Glutamatergic neuron (in vitro differentiated cells): Measurements from ENCODE around the gene HERC5. TPM values are rescaled to one million over a fixed set of nuclear protein-coding genes. Genes with fewer than 3 reads are reported as not detected.

ENCODE experiments used
- DNase-seq: peaks from one replicate; pipeline ENCODE4 v3.0.0; 2022
- H3K27ac Mint-ChIP-seq: one replicate; pipeline ENCODE4 v1.8.0; 2020; ENCODE audit warnings: mild to moderate bottlenecking, mixed read lengths, inconsistent platforms; ENCODE audit not compliant: unreplicated experiment
- H3K27me3 Mint-ChIP-seq: one replicate; pipeline ENCODE4 v1.8.0; 2020; ENCODE audit warnings: mild to moderate bottlenecking, moderate library complexity, mixed read lengths, inconsistent platforms; ENCODE audit not compliant: unreplicated experiment
- H3K36me3 Mint-ChIP-seq: one replicate; pipeline ENCODE4 v1.8.0; 2020; ENCODE audit warnings: mild to moderate bottlenecking, mixed read lengths, inconsistent platforms; ENCODE audit not compliant: unreplicated experiment
- H3K4me1 Mint-ChIP-seq: one replicate; pipeline ENCODE4 v1.8.0; 2020; ENCODE audit warnings: mild to moderate bottlenecking, low read depth, mixed read lengths, inconsistent platforms; ENCODE audit not compliant: unreplicated experiment
- H3K4me3 Mint-ChIP-seq: one replicate; pipeline ENCODE4 v1.8.0; 2020; ENCODE audit warnings: mild to moderate bottlenecking, mixed read lengths, inconsistent platforms; ENCODE audit not compliant: unreplicated experiment
- H3K9me3 Mint-ChIP-seq: one replicate; pipeline ENCODE4 v1.8.0; 2020; ENCODE audit warnings: mild to moderate bottlenecking, moderate library complexity, mixed read lengths, inconsistent platforms; ENCODE audit not compliant: unreplicated experiment
- total RNA-seq: library from RNA; stranded (reverse); fragmentation: NEBNext Ultra II Directional; extraction: Animal tissue kit (Norgen Biotek cat#: 25700); gene quantifications from one replicate; pipeline ENCODE4 v1.2.1, GENCODE V29; 2021; ENCODE audit not compliant: unreplicated experiment
- TF ChIP-seq, protein P1 (sequence below): fragments of 200-600 bp; sonication (generic); IDR thresholded peaks from one replicate; pipeline ENCODE4 v1.5.0; 2021; ENCODE audit not compliant: partially characterized antibody, unreplicated experiment

HERC5 gene
- total RNA-seq, 1 donor from 2014 or later = 0.27 TPM

DNA sequence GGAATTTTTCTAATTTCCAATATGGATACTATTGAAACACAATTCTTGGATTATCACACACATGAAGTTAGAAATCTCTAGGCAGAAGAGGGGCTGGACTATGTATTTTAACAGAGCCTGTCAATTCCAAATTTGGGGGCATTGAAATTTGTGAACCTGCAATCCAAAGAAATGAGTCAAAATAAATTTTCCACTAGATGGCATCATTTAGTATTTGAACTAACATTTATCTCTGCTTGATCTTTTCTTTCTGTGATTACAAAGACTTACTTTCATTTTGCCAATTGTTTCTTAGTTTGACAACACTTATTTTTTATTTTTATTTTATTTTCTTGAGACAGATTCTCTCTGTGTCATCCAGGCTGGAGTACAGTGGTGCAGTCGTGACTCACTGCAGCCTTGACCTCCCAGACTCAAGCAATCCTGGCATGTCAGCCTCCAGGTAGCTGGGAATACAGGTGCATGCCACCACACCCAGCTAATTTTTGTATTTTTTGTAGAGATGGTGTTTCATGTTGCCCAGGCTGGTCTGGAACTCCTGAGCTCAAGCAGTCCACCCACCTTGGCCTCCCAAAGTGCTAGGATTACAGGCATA lies 69.4 kb downstream of the HERC5 start:
- Mint-ChIP-seq H3K27me3 (no peaks in the 10 kb centered on the region), H3K9me3 (peaks cover 4% of the 10 kb centered on the region), H3K4me1 (peaks cover 2% of the 10 kb centered on the region), H3K36me3 (no peaks in the 10 kb centered on the region), H3K27ac (no peak overlapping the region), H3K4me3 (no peak overlapping the region)
- TF ChIP-seq, protein P1, sequence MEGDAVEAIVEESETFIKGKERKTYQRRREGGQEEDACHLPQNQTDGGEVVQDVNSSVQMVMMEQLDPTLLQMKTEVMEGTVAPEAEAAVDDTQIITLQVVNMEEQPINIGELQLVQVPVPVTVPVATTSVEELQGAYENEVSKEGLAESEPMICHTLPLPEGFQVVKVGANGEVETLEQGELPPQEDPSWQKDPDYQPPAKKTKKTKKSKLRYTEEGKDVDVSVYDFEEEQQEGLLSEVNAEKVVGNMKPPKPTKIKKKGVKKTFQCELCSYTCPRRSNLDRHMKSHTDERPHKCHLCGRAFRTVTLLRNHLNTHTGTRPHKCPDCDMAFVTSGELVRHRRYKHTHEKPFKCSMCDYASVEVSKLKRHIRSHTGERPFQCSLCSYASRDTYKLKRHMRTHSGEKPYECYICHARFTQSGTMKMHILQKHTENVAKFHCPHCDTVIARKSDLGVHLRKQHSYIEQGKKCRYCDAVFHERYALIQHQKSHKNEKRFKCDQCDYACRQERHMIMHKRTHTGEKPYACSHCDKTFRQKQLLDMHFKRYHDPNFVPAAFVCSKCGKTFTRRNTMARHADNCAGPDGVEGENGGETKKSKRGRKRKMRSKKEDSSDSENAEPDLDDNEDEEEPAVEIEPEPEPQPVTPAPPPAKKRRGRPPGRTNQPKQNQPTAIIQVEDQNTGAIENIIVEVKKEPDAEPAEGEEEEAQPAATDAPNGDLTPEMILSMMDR = no peak
- no peak for DNase-seq

DNA sequence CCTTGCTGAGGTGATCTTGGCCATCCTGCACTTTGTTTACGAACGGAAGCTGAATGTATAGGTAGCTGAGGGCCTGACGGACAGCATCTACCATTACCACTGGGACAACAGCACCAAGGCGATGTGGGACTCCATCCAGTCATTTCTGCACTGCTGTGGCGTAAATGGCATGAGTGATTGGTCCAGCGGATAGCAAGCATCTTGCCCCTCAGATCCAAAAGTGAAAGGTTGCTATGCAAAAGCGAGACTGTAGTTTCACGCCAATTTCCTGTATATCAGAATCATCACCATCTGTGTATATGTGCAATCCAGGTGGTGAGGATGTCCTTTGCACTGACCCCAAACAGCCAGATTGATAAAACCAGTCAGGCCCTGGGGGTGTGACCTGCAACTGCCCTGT lies 70.9 kb downstream of the HERC5 start:
- H3K27me3 Mint-ChIP-seq = peaks cover 3% of the 10 kb centered on the region
- no peaks in the 10 kb centered on the region for H3K36me3 Mint-ChIP-seq
- TF ChIP-seq, protein P1 = no peak
- no peaks in the 10 kb centered on the region for H3K4me1 Mint-ChIP-seq
- H3K9me3 Mint-ChIP-seq = peaks cover 1% of the 10 kb centered on the region
- no peak for DNase-seq
- no peak overlapping the region for H3K4me3 Mint-ChIP-seq
- no peak overlapping the region for H3K27ac Mint-ChIP-seq

DNA sequence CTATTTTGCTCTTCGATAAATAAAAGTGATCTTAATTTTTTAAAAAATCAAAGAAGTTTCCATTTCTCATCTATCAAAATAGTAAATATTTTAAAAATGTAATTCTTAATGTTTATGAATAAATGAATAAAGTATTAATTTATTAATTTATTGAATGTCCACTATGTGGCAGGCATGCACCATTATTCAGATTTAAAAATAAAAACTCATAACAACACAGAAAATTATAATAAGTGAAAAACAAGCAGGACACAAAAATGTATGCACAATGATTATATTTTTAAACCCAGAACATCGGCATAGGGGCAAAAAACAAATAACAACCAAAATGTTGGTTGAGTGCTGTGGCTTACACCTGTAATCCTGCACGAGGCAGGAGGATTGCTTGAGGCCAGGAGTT lies 71.9 kb downstream of the HERC5 start:
- DNase-seq = no peak
- H3K27me3 Mint-ChIP-seq = peaks cover 3% of the 10 kb centered on the region
- TF ChIP-seq, protein P1 = no peak
- no peaks in the 10 kb centered on the region for H3K36me3 Mint-ChIP-seq
- no peak overlapping the region for H3K4me3 Mint-ChIP-seq
- no peaks in the 10 kb centered on the region for H3K9me3 Mint-ChIP-seq
- no peaks in the 10 kb centered on the region for H3K4me1 Mint-ChIP-seq
- no peak overlapping the region for H3K27ac Mint-ChIP-seq

DNA sequence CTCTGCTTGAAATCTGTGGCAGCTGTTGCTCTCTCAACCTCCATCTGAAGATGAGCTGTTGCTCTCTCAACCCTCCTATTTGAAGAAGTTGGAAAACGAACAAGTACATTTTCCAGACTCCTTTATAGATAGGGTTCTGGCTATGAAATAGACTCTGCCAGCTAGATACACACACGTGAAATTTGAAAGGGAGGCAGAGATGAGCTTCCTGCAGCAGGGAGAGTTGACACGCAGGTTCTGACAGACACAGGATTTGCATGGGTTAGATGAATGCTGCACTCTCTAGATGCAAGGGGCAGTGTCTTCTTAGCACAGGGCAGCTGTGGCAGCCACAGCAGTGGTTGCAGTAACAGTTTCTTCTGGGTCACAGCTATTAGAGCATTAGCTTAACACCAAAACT lies 74.6 kb downstream of the HERC5 start:
- Mint-ChIP-seq H3K4me1 (no peaks in the 10 kb centered on the region), H3K27me3 (peaks cover 3% of the 10 kb centered on the region), H3K4me3 (no peak overlapping the region), H3K9me3 (no peaks in the 10 kb centered on the region), H3K27ac (no peak overlapping the region), H3K36me3 (no peaks in the 10 kb centered on the region)
- no peak for DNase-seq
- TF ChIP-seq, protein P1 = no peak

DNA sequence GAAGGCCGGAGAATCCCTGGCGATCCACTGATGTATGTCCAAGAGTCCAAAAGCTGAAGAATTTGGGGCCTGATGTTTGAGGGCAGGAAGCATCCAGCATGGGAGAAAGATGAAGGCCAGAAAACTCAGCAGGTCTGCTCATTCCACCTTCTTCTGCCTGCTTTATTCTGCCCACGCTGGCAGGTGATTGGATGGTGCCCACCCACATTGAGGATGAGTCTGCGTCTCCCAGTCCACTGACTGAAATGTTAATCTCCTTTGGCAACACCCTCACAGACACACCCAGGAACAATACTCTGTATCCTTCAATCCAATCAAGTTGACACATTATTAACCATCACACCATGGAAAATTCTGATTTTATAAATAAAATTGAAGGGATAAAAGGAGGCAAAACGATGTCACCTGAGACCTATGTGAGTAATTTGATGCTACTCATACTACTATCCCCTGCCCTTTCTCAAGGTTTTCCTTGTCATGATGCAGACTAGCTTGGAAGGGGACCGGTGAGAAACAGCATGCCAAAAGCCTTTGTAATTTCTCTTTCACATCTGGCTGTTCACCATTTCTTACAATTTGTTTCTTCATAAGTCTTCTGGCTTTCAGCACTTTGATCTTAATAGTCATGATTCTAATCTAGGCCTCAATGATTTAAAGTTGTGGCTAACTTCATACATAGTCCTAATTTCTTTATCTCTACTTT lies 76.3 kb downstream of the HERC5 start:
- H3K27me3 Mint-ChIP-seq = peaks cover 3% of the 10 kb centered on the region
- DNase-seq = no peak
- H3K4me3 Mint-ChIP-seq = no peak overlapping the region
- H3K9me3 Mint-ChIP-seq = no peaks in the 10 kb centered on the region
- TF ChIP-seq, protein P1 = no peak
- H3K27ac Mint-ChIP-seq = peak overlapping the region; percentile 15
- no peaks in the 10 kb centered on the region for H3K36me3 Mint-ChIP-seq
- no peaks in the 10 kb centered on the region for H3K4me1 Mint-ChIP-seq
